GM20000 (cell line): ENCODE results near the gene KIAA0753.

ENCODE experiments used
- DNase-seq: peaks from one replicate; pipeline ENCODE4 v3.0.0; 2012; ENCODE audit warnings: low spot score
- TF ChIP-seq, protein P1 (sequence below): IDR thresholded peaks from 2 replicates; pipeline ENCODE4 v1.5.1; 2012; ENCODE audit warnings: mild to moderate bottlenecking, control low read depth; ENCODE audit errors: extremely low read depth, missing control alignments

The KIAA0753 gene

DNA sequence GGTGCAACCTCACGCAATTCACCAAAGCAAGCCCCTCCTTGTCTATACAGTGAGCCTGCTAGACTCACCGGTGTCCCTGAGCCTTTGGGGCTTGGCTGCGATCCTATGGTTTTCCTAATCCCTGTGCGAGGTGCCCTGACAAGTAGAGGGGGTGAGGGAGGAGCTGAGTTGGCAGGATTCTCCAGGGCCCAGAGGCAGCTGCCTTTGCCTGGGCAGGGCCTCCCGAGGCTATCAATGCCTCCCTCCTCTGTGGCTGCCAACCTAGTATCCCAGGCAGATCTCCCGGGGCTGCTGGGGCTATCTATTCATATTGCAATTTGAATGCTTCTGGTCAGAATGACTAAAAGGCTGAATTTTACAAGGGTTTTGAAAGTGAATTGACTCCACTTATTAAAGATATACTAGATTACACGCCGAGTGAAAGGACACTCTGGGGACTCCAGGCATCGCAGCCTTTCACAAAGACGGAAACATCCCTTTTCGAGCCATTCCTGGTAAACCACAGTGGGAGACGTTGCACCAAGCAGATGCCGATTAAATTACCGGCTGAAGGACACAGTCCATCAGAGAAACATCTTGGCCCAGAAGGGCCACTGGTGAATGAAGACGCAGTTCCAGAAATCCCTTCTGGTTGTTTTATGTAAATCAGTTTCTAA, 72.9 kb downstream of the KIAA0753 start:
- TF ChIP-seq, protein P1, sequence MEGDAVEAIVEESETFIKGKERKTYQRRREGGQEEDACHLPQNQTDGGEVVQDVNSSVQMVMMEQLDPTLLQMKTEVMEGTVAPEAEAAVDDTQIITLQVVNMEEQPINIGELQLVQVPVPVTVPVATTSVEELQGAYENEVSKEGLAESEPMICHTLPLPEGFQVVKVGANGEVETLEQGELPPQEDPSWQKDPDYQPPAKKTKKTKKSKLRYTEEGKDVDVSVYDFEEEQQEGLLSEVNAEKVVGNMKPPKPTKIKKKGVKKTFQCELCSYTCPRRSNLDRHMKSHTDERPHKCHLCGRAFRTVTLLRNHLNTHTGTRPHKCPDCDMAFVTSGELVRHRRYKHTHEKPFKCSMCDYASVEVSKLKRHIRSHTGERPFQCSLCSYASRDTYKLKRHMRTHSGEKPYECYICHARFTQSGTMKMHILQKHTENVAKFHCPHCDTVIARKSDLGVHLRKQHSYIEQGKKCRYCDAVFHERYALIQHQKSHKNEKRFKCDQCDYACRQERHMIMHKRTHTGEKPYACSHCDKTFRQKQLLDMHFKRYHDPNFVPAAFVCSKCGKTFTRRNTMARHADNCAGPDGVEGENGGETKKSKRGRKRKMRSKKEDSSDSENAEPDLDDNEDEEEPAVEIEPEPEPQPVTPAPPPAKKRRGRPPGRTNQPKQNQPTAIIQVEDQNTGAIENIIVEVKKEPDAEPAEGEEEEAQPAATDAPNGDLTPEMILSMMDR, result no peak
- DNase-seq, result no peak

GRCh38 chr17:6561446-6561845, 79.1 kb downstream of the KIAA0753 start:
- TF ChIP-seq, protein P1, result no peak
- no peak for DNase-seq

DNA sequence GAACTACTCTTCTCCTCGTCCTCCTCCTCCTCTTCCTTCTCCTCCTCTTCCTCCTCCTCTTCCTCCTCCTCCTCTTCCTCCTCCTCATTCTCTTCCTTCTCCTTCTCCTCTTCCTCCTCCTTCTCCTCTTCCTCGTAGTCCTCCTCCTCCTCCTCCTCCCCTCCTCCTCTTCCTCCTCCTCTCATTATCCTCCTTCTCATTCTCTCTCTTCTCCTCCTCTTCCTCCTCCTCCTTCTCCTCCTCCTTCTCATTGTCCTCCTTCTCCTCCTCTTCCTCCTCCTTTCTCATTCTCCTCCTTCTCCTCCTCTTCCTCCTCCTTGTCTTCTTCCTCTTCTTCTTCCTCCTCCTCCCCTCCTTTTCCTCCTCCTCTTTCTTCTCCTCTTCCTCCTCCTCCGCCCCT, 80.0 kb downstream of the KIAA0753 start:
- DNase-seq, result no peak
- TF ChIP-seq, protein P1, result no peak

DNA sequence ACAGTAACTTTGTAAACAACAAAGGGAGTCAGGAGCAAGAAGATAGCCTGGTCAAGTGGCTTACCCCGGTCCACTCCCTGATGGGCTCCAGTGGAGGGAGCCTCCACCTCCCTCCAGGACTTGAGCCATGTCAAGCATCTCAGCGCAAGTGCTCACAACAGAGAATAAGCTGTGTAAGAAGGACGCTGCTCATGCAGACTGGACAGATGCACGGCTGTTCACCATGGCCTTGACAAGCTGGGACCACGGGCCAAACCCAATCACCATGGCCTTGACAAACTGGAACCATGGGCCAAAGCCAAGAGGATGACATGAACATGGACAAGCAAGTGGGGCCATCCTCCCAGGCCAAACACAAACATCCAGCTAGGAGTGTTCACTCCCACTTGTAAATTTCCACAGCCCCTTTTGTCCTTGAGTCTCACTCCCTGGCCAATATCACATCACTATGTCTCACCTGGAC, 80.7 kb downstream of the KIAA0753 start:
- DNase-seq, result no peak
- TF ChIP-seq, protein P1, result no peak

DNA sequence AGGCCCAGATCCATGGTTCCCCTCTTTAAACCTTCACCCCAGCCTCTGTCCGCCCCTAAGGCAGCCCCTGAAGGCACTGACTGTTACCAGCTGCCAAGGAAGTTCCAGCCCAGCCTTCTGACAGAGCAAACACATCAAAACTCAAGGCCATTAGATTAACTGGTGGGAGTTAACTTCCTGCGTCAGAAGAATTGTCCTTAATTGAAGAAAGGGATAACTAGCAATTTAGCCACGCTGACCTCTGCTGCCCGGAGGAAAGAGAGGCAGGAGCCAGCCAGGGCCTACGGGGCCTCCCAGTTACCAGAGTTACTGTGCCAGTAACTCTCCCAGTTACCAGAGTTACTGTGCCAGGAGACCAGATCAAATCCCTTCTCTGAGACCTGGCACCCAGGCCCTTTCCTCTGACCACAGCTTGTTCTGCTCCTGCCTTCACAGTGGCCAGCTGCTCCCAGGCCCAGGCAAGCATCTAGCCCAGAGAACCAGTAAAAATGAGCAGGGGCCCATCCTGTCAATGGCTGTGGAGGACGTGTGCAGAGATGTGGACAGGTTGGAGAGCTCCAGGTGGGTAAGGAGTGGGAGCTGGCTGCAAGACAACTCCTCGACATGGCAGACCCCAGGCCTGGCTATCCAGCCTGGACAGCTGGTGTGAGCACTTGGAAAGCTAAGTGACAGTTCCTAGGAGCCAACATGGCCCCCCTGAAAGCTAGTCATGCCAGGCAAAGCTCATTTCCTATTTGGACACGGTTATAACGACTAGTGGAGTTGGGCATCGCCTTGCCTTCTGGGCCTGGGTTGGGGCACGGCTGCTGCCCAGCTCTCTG, 81.4 kb downstream of the KIAA0753 start:
- DNase-seq, result no peak
- TF ChIP-seq, protein P1, result no peak

GRCh38 chr17:6558276-6558675, 82.2 kb downstream of the KIAA0753 start:
- no peak for DNase-seq

GRCh38 chr17:6557040-6557438, 83.5 kb downstream of the KIAA0753 start:
- TF ChIP-seq, protein P1, result no peak
- DNase-seq, result no peak

More at GRCh38 chr17:6558276-6558675, 82.2 kb downstream of the KIAA0753 start:
- TF ChIP-seq, protein P1, result no peak
